B cell (primary cell): ENCODE measurements around the gene GAD1. TPM values are rescaled to one million over a fixed set of nuclear protein-coding genes. Genes with fewer than 3 reads are reported as not detected.

ENCODE experiments used
- ATAC-seq: fragments of 200-7000 bp; cut with Tn5 transposase; one replicate; pipeline ENCODE4 v1.10.0; 2021; ENCODE audit warnings: low read depth, mild to moderate bottlenecking, moderate number of reproducible peaks, moderate library complexity
- CTCF ChIA-PET: fragments of 350-600 bp; sonication (Branson Sonifier 250); formaldehyde crosslinking; loops from one replicate; lab custom pipeline; 2021; ENCODE audit warnings: antibody characterized with exemption, inconsistent platforms; lab: Charles Lee
- POLR2A ChIA-PET: fragments of 350-600 bp; sonication (Branson Sonifier 250); formaldehyde crosslinking; loops from one replicate; lab custom pipeline; 2021; ENCODE audit warnings: antibody characterized with exemption; lab: Charles Lee
- DNase-seq: peaks from one replicate; pipeline ENCODE4 v3.0.0; 2013
- H2AFZ ChIP-seq: 2 replicates; pipeline ENCODE4 v1.6.1; 2012; ENCODE audit warnings: mild to moderate bottlenecking, low read depth, low read length; ENCODE audit not compliant: insufficient read depth, poor library complexity, severe bottlenecking
- H3K27ac ChIP-seq, 2 donors: 1 replicate in 1 of 2; 2 replicates in 1 of 2; pipeline ENCODE4 v1.5.1; 2012 to 2013; ENCODE audit warnings: low read length in 2 of 2, mild to moderate bottlenecking in 2 of 2, moderate library complexity in 1 of 2
- H3K27me3 ChIP-seq, 4 experiments: fragments of 200-600 bp in 1 of 4; sonication (generic) in 1 of 4; replicated peaks in 1 of 4; 1 replicate in 2 of 4; 2 replicates in 2 of 4; pipeline versions ENCODE4 v1.6.1 to v1.7.0; 2013 to 2016; ENCODE audit warnings: low read length in 3 of 4, mild to moderate bottlenecking in 2 of 4, mixed read lengths in 1 of 4, moderate library complexity in 1 of 4; ENCODE audit not compliant: insufficient read depth in 4 of 4, control insufficient read depth in 3 of 4; ENCODE audit errors: control extremely low read depth in 1 of 4
- H3K36me3 ChIP-seq, 2 experiments: replicated peaks in 1 of 2; 1 replicate in 1 of 2; 2 replicates in 1 of 2; pipeline versions ENCODE4 v1.6.1 to v1.7.1; 2013; ENCODE audit warnings: low read length in 1 of 2; ENCODE audit not compliant: insufficient read depth in 2 of 2, control insufficient read depth in 1 of 2; ENCODE audit errors: control extremely low read depth in 1 of 2, extremely low read depth in 1 of 2
- H3K4me1 ChIP-seq, 2 donors: fragments of 200-600 bp in 1 of 2; sonication (generic) in 1 of 2; 1 replicate in 1 of 2; 2 replicates in 1 of 2; pipeline versions ENCODE4 v1.5.1 to v1.6.1; 2013 to 2017; ENCODE audit warnings: low read length in 2 of 2; ENCODE audit not compliant: control insufficient read depth in 2 of 2, insufficient read depth in 2 of 2
- H3K4me2 ChIP-seq: replicated peaks from 2 replicates; pipeline ENCODE3; 2012; ENCODE audit warnings: mild to moderate bottlenecking, low read depth, low read length; ENCODE audit not compliant: poor library complexity, severe bottlenecking
- H3K4me3 ChIP-seq, 5 experiments: fragments of 200-600 bp in 1 of 5; sonication (generic) in 1 of 5; 1 replicate in 3 of 5; 2 replicates in 2 of 5; pipeline versions ENCODE4 v1.5.1 to v1.7.0; 2011 to 2016; ENCODE audit warnings: low read length in 4 of 5, mild to moderate bottlenecking in 4 of 5, low read depth in 2 of 5, control low read depth in 1 of 5, moderate library complexity in 1 of 5; ENCODE audit not compliant: insufficient read depth in 1 of 5; ENCODE audit errors: control extremely low read depth in 1 of 5, extremely low read depth in 1 of 5
- H3K79me2 ChIP-seq: fragments of 200-600 bp; sonication (generic); one replicate; pipeline ENCODE4 v1.6.0; 2016; ENCODE audit warnings: low read length; ENCODE audit not compliant: control insufficient read depth, insufficient read depth
- H3K9ac ChIP-seq: fragments of 200-600 bp; sonication (generic); 2 replicates; pipeline ENCODE4 v1.6.1; 2017; ENCODE audit warnings: mild to moderate bottlenecking, low read length, moderate library complexity
- H3K9me3 ChIP-seq, 3 donors: one replicate each; pipeline versions ENCODE4 v1.6.1 to v1.7.1; 2013; ENCODE audit warnings: low read length in 2 of 3; ENCODE audit not compliant: control insufficient read depth in 2 of 3, insufficient read depth in 1 of 3; ENCODE audit errors: control extremely low read depth in 1 of 3
- H4K20me1 ChIP-seq: 2 replicates; pipeline ENCODE4 v1.6.0; 2012; ENCODE audit warnings: mild to moderate bottlenecking, low read length; ENCODE audit not compliant: insufficient read depth, control insufficient read depth, poor library complexity, severe bottlenecking
- H3K27ac Mint-ChIP-seq: one replicate; pipeline ENCODE4 v1.8.0; 2021; ENCODE audit warnings: mixed read lengths
- H3K27me3 Mint-ChIP-seq: one replicate; pipeline ENCODE4 v1.8.0; 2021; ENCODE audit warnings: mixed read lengths
- H3K4me1 Mint-ChIP-seq: one replicate; pipeline ENCODE4 v1.8.0; 2021; ENCODE audit warnings: mixed read lengths
- H3K4me3 Mint-ChIP-seq: one replicate; pipeline ENCODE4 v1.8.0; 2021; ENCODE audit warnings: mixed read lengths
- H3K9me3 Mint-ChIP-seq: one replicate; pipeline ENCODE4 v1.8.0; 2022; ENCODE audit warnings: mixed read lengths; ENCODE audit not compliant: insufficient read depth
- CTCF ChIP-seq: fragments of 200-600 bp; IDR thresholded peaks from one replicate; pipeline ENCODE4 v1.8.0; 2022; ENCODE audit warnings: antibody characterized with exemption, mild to moderate bottlenecking
- EZH2 ChIP-seq: IDR thresholded peaks from 2 replicates; pipeline ENCODE4 v1.6.1; 2012; ENCODE audit warnings: borderline replicate concordance, low read depth, mild to moderate bottlenecking, moderate library complexity, low read length; ENCODE audit not compliant: insufficient read depth, poor library complexity, severe bottlenecking
- WGBS: methylation state at CpG from one replicate; pipeline ENCODE4 v1.1.5; 2013; ENCODE audit warnings: missing lambda C conversion rate; ENCODE audit not compliant: insufficient coverage; 5-methylcytosine and 5-hydroxymethylcytosine counted together
- intact Hi-C: fragments of 100-400 bp; cut with micrococcal nuclease; formaldehyde crosslinking; loops from one replicate; pipeline ENCODE4 v1.10.0; 2022
- polyA plus RNA-seq: library from polyadenylated mRNA; depleted of rRNA; stranded (reverse); fragments of >200 nt; gene quantifications from 2 replicates; pipeline ENCODE4 v1.2.3, GENCODE V29; 2012
- total RNA-seq, 2 donors: library from RNA; stranded (reverse); fragments of 120-200 nt in 1 of 2; gene quantifications; 1 replicate in 1 of 2; 2 replicates in 1 of 2; pipeline versions ENCODE4 v1.2.3 to v1.2.4, GENCODE V29; 2013 to 2022

GAD1 gene
- total and polyA plus RNA-seq, 2 donors (not counting 1 experiment from before 2014, with no cell fraction given) = not detected

- peaks cover 0 to 69% (median 50%) of the 10 kb centered on the region in 4 experiments for H3K27me3 ChIP-seq
- 4% methylated on average over 51 of the region's 61 CpGs for WGBS
- peaks cover 75% of the 10 kb centered on the region for H3K27me3 Mint-ChIP-seq
- H3K27ac ChIP-seq = no peak overlapping the region
- no peak for DNase-seq
- no peaks in the 10 kb centered on the region for H3K36me3 ChIP-seq
- H3K27ac Mint-ChIP-seq = no peak overlapping the region
- intact Hi-C loops = no loop called here
- peak overlapping the region; percentile 81 for H3K4me2 ChIP-seq
- peaks cover 39% of the 10 kb centered on the region for H3K4me1 Mint-ChIP-seq
- H3K9ac ChIP-seq = no peak overlapping the region
- peak overlapping the region; percentile 33 for H2AFZ ChIP-seq
- peaks cover 0 to 58% (median 0%) of the 10 kb centered on the region in 3 donors for H3K9me3 ChIP-seq
- no peaks in the 10 kb centered on the region for H3K79me2 ChIP-seq
- no peaks in the 10 kb centered on the region for H4K20me1 ChIP-seq
- ChIA-PET POLR2A (no interaction called here), CTCF (no interaction called here)
- peak overlapping the region; percentile 57 for H3K4me3 Mint-ChIP-seq
- peaks cover 45 to 50% of the 10 kb centered on the region in 2 donors for H3K4me1 ChIP-seq
- H3K9me3 Mint-ChIP-seq = no peaks in the 10 kb centered on the region
- H3K4me3 ChIP-seq = peak overlapping the region in 1 of 5 experiments; percentile 24
- ATAC-seq = no peak
- TF ChIP-seq CTCF = no peak
- TF ChIP-seq EZH2 = no peak
These were observed 6.6 kb downstream of the GAD1 start for GRCh38 chr2:170823088-170823897.

GRCh38 chr2:170823898-170824215, 7.2 kb downstream of the GAD1 start:
- Mint-ChIP-seq H3K4me3 (peak overlapping the region; percentile 32), H3K9me3 (no peaks in the 10 kb centered on the region), H3K27ac (no peak overlapping the region), H3K4me1 (peaks cover 33% of the 10 kb centered on the region), H3K27me3 (peaks cover 72% of the 10 kb centered on the region)
- no peak overlapping the region for H3K4me3 ChIP-seq
- H3K79me2 ChIP-seq = no peaks in the 10 kb centered on the region
- TF ChIP-seq EZH2 (no peak), CTCF (no peak)
- H3K9ac ChIP-seq = no peak overlapping the region
- H3K4me1 ChIP-seq = peaks cover 41 to 45% of the 10 kb centered on the region in 2 donors
- H4K20me1 ChIP-seq = no peaks in the 10 kb centered on the region
- H3K27me3 ChIP-seq = peaks cover 0 to 66% (median 45%) of the 10 kb centered on the region in 4 experiments
- H3K9me3 ChIP-seq = peaks cover 0 to 57% (median 0%) of the 10 kb centered on the region in 3 donors
- no peak for ATAC-seq
- WGBS = 11% methylated on average over 5 of the region's 11 CpGs
- H3K27ac ChIP-seq = no peak overlapping the region
- ChIA-PET POLR2A (no interaction called here), CTCF (interaction anchor here (1.4 kb wide), 1 partner anchor 11 kb away, joined by 4 read pairs; no protein-coding TSS in a partner anchor)
- H3K36me3 ChIP-seq = no peaks in the 10 kb centered on the region
- peak; percentile 18 for DNase-seq
- H2AFZ ChIP-seq = no peak overlapping the region
- peak overlapping the region; percentile 81 for H3K4me2 ChIP-seq
- intact Hi-C loops = no loop called here
